ENCODE measurements around the gene RGL4.
A peak's percentile ranks its signal among the peaks of the same experiment; 100 is the strongest.
"Not testable (repeated sequence)": the region's sequence is repeated elsewhere in the genome, so short reads cannot be mapped to it uniquely, and the experiment has no call there.

Gene RGL4, protein sequence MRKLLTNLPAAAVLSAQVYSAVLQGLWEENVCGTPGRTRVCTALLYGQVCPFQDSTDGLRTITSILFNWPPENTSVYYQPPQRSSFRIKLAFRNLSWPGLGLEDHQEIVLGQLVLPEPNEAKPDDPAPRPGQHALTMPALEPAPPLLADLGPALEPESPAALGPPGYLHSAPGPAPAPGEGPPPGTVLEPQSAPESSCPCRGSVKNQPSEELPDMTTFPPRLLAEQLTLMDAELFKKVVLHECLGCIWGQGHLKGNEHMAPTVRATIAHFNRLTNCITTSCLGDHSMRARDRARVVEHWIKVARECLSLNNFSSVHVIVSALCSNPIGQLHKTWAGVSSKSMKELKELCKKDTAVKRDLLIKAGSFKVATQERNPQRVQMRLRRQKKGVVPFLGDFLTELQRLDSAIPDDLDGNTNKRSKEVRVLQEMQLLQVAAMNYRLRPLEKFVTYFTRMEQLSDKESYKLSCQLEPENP
- 0 to 0.55 (median 0.07) reads per million in 18 experiments for total RNA-seq

- DNase-seq, result no peak
These were observed at the start of gene RGL4 for GRCh38 chr22:23690713-23691112. TSS of gene RGL4 (plus strand) at chr22:23691013. CDS start at chr22:23692031, 1,018 bp downstream.

DNA sequence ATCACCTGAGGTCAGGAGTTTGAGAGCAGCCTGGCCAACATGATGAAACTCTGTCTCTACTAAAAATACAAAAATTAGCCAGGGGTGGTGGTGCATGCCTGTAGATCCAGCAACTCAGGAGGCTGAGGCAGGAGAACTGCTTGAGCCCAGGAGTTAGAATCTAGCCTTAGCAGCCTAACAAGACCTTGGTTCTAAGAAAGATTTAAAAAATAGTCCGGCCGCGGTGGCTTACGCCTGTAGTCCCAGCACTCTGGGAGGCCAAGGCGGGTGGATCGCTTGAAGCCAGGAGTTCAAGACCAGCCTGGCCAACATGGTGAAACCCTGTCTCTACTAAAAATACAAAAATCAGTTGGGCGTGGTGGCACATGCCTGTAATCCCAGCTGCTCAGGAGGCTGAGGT, 44.3 kb upstream of the RGL4 start:
- DNase-seq, result not testable (repeated sequence)

- no peak for DNase-seq
These were observed 41.7 kb upstream of the RGL4 start for GRCh38 chr22:23649071-23649501.

DNA sequence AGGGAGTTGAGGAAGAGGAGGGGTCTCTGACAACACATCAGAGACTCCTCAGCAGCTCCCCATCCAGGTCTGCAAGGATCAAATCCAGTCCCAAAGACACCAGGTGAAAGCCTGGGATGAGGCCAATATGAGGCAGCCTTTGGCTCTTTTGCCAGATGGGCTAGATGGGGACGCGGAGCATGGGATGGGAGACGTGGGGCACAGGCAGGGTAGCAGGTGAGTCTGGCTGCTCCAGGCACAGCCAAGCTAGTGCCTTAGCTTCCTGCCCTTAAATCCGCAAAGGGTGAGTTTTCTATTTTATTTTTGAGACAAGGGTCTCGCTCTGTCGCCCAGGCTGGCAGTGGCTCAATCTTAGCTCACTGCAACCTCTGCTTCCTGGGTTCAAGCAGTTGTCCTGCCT, 39.1 kb upstream of the RGL4 start:
- no peak for DNase-seq

- DNase-seq, result no peak
These were observed 38.5 kb upstream of the RGL4 start for GRCh38 chr22:23652286-23652685.

DNA sequence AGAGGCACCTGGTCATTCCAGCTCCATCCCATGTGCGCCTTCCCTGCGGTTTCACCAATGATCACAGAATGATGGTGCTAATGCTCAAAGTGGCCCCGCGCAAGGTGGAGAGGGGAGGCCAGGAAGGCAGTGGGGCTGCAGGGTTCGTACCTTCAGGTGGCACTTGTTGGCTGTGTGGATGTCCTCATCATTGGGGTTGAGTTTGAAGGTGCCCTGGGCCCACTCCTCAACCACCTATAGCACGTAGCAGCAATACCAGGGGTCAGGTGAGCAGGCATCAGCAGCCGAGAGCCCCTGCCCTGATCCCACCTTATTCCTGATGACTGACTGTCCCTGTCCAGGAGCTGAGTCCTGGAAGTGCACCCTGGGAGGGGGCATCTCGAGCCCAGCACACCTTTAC, 38.1 kb upstream of the RGL4 start:
- DNase-seq, result no peak

DNA sequence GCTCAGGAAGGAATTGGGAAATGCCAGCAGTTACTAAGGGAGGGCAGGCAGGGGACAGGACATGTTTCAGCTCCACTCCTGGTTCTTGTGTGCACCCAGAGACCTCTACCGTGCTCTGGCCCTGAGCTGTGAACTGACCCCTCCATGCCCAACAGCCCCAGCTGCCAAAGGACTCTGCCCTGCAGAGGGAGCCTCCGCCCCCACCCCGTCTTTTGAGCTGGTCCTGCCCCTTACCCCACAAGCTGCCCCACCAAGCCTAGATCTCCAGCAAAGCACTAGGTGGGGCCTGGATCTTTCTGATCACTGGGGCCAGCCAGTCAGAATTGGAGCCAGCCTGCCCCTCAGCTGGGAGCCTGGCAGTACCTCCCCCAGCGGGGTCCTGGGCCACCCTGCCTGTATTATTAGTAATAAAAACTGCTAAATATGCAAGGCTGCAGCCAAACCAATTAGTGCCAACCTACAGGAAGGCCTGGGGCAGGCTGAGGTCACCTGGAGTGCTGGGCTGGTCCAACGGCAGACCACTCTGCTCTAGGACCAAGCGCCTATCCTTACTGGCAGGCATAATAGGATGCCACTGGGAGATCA, 34.8 kb upstream of the RGL4 start:
- no peak for DNase-seq

- DNase-seq, result peak; percentile 14 to 44
These were observed 33.1 kb upstream of the RGL4 start for GRCh38 chr22:23657727-23658126.

GRCh38 chr22:23660381-23660780, 30.4 kb upstream of the RGL4 start:
- not testable (repeated sequence) for DNase-seq

DNA sequence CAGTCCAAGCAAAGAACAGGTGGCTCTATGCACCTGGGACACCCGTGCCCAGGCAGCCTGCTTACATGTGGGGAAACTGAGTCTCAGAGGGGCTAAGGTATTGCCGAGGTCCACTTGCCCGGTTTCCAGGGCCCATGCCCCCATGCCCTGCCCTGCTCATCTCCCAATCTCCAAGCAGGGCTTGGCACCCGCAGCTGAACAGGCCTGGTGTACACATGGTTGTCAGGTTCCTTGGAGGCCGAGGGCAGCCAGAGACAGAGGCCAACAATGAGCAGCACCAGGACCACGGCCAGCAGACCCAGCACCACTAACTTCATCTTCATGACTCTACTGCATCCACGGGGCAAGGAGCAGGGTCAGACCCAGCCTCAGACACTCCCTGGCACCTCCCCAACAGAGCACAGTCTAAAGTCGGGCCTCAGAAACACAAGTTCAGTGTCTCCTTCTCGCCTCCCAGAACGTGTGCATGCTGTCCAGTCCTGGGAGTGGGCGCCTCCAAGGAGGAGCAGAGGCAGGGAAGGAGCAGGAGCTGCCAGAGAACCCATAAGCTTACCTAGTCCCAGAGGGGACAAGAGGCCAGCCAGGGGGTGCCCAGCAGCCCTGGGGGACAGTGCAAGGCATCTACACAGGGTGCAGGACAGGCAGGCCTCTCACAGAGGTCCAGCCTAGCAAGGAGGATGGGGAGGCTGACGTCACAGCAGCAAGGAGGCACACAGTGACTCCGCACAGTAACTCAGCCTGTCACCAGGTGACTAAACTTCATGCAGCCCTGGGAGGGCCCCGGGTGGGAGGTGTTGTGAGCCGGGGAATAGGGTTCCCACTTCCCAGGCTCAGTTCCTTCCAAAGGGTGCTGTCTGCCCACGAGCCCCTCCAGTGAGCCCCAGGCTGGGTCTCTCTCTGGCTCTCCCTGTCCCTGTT, 20.2 kb upstream of the RGL4 start:
- DNase-seq, result no peak

DNA sequence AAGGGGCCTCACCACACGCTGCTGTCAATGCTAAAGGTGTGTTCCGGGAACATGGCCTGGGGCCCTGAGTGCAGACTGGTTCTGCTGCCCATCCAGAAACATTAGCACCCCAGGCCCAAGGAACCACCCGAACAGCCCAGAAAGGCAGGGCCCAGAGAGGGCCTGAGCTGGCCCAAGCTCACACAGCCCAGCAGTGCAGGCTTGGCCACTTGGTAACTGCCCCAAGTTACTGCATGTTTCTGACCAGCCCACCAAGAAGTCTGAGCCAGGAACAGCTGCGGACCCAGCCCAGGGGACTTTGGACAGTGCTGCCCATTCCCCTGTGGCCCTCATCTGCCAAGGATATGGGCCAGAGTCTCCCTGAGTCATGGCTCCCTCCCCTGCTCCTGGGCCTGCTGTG, 19.4 kb upstream of the RGL4 start:
- DNase-seq, result not testable (repeated sequence)

GRCh38 chr22:23672307-23673049, 18.3 kb upstream of the RGL4 start:
- not testable (repeated sequence) for DNase-seq

GRCh38 chr22:23673050-23673620, 17.7 kb upstream of the RGL4 start:
- DNase-seq, result no peak

- DNase-seq, result no peak
These were observed 16.8 kb upstream of the RGL4 start for GRCh38 chr22:23673826-23674690.

DNA sequence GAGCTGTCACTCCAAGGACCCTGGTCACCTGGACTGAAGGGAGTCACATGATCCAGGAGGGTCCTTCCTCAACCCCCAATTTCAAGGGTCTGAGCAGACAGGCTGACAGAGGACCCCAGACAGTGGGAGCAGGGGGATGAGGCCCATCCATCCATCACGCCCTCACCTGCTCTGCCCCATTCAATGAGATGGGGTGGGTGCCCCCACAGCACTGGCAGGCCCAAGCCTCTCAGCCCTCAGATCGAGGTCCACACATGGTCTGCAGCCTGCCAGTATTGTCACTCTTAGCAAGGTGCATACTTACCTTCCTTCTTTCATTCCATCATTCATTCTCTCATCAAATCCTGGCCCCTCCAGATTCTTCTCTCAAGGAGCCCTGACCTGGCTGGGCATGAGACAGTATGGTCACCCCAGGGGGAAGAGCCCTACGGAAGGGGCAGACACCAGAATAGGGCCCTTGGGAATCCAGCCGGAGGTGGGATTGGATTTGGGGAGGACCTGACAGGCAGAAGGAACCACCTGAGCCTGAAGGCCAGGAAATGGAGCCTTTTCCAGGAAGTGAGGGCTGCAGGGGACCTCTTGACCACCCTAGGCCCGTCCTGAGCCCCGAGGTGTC, 15.8 kb upstream of the RGL4 start:
- DNase-seq, result not testable (repeated sequence)

DNA sequence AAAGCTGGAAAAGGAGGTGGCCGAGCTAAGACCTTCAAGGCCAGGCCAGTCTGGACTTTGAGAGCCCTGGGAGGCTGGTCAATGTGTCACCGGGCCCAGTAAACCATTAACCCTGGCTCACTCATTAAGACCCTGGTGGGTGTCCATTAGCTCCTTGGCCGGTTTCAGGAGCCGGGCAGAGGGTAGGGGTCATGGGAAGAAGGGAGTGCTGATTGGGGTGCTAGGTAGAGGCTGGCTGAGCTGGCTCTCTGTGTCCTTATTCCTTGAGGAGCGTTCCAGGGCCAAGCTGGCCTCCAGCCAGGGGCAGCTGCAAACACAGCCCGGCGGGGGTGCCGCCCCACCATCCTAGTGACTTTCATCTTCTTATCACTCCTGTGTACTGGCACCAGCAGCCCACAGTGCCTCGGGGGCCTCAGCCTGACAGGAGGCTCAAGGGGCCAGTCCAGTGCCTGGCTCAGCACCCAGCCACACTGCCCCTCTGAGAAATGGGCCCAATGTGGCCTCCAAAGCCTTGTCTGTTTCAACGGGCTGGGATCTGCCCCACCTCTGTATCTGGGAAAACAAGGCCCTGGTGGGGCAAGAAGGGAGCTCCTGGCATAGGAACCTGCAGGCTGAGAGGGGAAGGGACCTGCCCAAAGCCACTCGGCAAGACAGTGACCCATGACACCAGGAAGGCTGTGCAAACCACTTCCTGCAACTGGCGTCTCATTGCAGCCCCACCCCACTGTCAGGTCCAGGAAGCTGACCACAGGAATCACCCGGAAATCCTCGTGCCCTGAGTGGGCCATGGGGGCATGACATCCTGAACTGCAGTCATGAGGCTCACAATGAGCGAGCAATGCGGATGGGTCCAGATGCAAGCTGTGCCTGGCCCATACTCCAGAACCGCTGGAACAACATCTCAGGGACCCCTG, 15.1 kb upstream of the RGL4 start:
- peak; percentile 81 to 87 for DNase-seq

DNA sequence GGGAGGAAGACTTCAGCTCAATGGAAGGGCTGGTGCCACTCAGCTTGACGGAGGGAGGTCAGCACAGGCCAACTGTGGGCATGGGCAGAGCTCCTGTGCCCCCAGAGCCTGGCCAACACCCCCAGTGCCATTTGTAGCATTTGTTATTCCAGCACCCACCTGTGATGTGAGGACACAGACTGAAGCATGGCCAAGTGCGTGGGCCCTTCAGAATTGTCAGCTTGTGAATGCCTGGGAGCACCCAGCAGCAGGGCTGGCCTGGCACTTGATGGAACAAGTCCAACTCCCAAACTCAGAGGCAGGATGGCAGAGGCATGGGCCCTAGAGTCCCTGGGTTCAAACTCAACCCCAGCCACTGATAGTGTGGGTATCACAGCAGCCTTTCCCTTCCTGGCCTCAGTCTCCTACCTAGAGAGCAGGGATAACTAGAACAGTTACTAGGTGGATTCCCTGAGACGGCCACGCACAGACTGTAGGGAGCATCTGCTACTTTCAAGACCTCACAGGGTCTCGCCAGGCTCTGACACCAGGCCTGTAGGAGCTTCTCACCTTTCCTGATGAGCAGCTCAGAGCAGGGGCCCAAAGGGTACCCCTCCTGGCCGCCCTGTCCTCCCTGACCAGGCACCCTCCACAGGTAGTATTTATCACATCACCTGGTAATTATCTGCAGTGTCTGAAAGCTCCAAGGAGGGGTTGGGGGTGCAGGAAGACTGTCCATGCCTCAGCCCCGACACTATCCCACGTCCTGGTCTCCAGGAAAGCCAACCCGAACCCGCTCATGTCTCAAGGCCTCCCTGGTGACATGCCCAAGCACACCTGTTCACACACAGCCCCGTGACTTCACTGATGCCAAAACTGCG, 13.7 kb upstream of the RGL4 start:
- DNase-seq, result not testable (repeated sequence)

DNA sequence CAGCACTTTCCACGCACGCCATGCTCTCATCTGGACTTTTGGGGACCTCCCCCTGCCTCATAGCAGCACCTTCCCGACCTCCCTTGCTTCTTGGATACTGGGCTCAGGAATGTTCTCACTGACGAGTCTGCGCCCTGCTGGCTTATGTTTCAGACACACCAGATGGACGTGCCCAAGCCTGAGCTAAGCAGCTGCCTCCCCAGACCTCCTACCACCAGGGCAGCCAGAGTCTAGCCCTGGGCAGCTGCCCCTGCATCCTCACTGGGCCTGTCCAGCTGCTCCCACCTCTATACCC, 13.2 kb upstream of the RGL4 start:
- no peak for DNase-seq
